ENCODE results near the gene MCAT. TPM values are rescaled to one million over a fixed set of nuclear protein-coding genes. Genes with fewer than 3 reads are reported as not detected.

The MCAT gene
- polyA plus RNA-seq, 3 donors: 4.5 to 8.9 (median 6.8) TPM

GRCh38 chr22:43180670-43181069 is 37.5 kb upstream of the MCAT start:
- peaks cover 10% of the 10 kb centered on the region for H3K79me2 ChIP-seq (ENCODE audit: insufficient read depth, low read length)
- no peak overlapping the region for H3K9ac ChIP-seq (ENCODE audit: insufficient read depth, low read length, poor library complexity, severe bottlenecking)
- no peak overlapping the region for H2AFZ ChIP-seq (ENCODE audit: insufficient read depth, low read depth, low read length, poor library complexity, severe bottlenecking)
- H4K20me1 ChIP-seq (ENCODE audit: insufficient read depth, low read length): no peaks in the 10 kb centered on the region
- Mint-ChIP-seq H3K4me3 (no peak overlapping the region), H3K27me3 (ENCODE audit: low read depth in 3 of 3) (no peaks in the 10 kb centered on the region), H3K27ac (no peak overlapping the region), H3K4me1 (peaks cover 14% of the 10 kb centered on the region), H3K9me3 (peaks cover 0 to 4% (median 0%) of the 10 kb centered on the region in 7 donors), H3K36me3 (peaks cover 33 to 61% of the 10 kb centered on the region in 2 donors)
- no peaks in the 10 kb centered on the region for H3K9me3 ChIP-seq (replicated peaks in 1 of 2; ENCODE audit: control insufficient read depth in 1 of 2, insufficient read depth in 1 of 2, low read length in 2 of 2)
- H3K27me3 ChIP-seq (ENCODE audit: control insufficient read depth in 2 of 2, insufficient read depth in 2 of 2, low read length in 2 of 2): no peaks in the 10 kb centered on the region
- intact Hi-C loops (cut with micrococcal nuclease): no loop called here
- peaks cover 39 to 66% of the 10 kb centered on the region in 2 donors for H3K36me3 ChIP-seq (replicated peaks in 1 of 2; ENCODE audit: control insufficient read depth in 1 of 2, insufficient read depth in 2 of 2, low read length in 2 of 2)
- no peak for DNase-seq
- no peak overlapping the region for H3K4me2 ChIP-seq (replicated peaks; ENCODE audit: extremely low read depth, low read length, poor library complexity, severe bottlenecking)
- no peak overlapping the region for H3K27ac ChIP-seq (ENCODE audit: low read depth in 1 of 2, low read length in 2 of 2)
- no peak for TF ChIP-seq CTCF (IDR thresholded peaks at IDR 0.05)
- WGBS (ENCODE audit: insufficient coverage): 90% methylated on average over 15 of the region's 15 CpGs
- H3K4me3 ChIP-seq (replicated peaks in 1 of 3; ENCODE audit: low read depth in 2 of 3, low read length in 3 of 3): no peak overlapping the region
- peaks cover 3 to 9% of the 10 kb centered on the region in 2 donors for H3K4me1 ChIP-seq (ENCODE audit: control insufficient read depth in 1 of 2, insufficient read depth in 2 of 2, low read length in 2 of 2)

- H3K4me1 Mint-ChIP-seq: peaks cover 8% of the 10 kb centered on the region
- Histone ChIP-seq H3K79me2 (ENCODE audit: insufficient read depth, low read length) (peaks cover 5% of the 10 kb centered on the region), H3K9me3 (replicated peaks in 1 of 2; ENCODE audit: control insufficient read depth in 1 of 2, insufficient read depth in 1 of 2, low read length in 2 of 2) (no peaks in the 10 kb centered on the region), H3K27me3 (ENCODE audit: control insufficient read depth in 2 of 2, insufficient read depth in 2 of 2, low read length in 2 of 2) (no peaks in the 10 kb centered on the region), H3K36me3 (replicated peaks in 1 of 2; ENCODE audit: control insufficient read depth in 1 of 2, insufficient read depth in 2 of 2, low read length in 2 of 2) (peaks cover 45 to 74% of the 10 kb centered on the region in 2 donors), H3K4me2 (replicated peaks; ENCODE audit: extremely low read depth, low read length, poor library complexity, severe bottlenecking) (no peak overlapping the region), H4K20me1 (ENCODE audit: insufficient read depth, low read length) (no peaks in the 10 kb centered on the region), H3K27ac (ENCODE audit: low read depth in 1 of 2, low read length in 2 of 2) (no peak overlapping the region), H3K4me3 (replicated peaks in 1 of 3; ENCODE audit: low read depth in 2 of 3, low read length in 3 of 3) (no peak overlapping the region), H3K4me1 (ENCODE audit: control insufficient read depth in 1 of 2, insufficient read depth in 2 of 2, low read length in 2 of 2) (peaks cover 0 to 6% of the 10 kb centered on the region in 2 donors), H2AFZ (ENCODE audit: insufficient read depth, low read depth, low read length, poor library complexity, severe bottlenecking) (no peak overlapping the region), H3K9ac (ENCODE audit: insufficient read depth, low read length, poor library complexity, severe bottlenecking) (no peak overlapping the region)
- H3K27me3 Mint-ChIP-seq (ENCODE audit: low read depth in 3 of 3): no peaks in the 10 kb centered on the region
- 99% methylated on average over 15 of the region's 15 CpGs for WGBS (ENCODE audit: insufficient coverage)
- H3K9me3 Mint-ChIP-seq: peaks cover 0 to 4% (median 0%) of the 10 kb centered on the region in 7 donors
- intact Hi-C loops (cut with micrococcal nuclease): no loop called here
- peaks cover 33 to 65% of the 10 kb centered on the region in 2 donors for H3K36me3 Mint-ChIP-seq
- TF ChIP-seq CTCF (IDR thresholded peaks at IDR 0.05): no peak
- DNase-seq: no peak
- no peak overlapping the region for H3K4me3 Mint-ChIP-seq
- H3K27ac Mint-ChIP-seq: no peak overlapping the region
Observed at GRCh38 chr22:43179911-43180195, 36.7 kb upstream of the MCAT start.
